Cortex of kidney (tissue), 1 donor: Measurements from ENCODE around the gene TBC1D3B.
"Not testable (repeated sequence)": the region's sequence is repeated elsewhere in the genome, so short reads cannot be mapped to it uniquely, and the experiment has no call there.

Source experiments
- DNase-seq: peaks from one replicate; lab custom pipeline; 2025; lab: John Stamatoyannopoulos, UW

Gene TBC1D3B

GRCh38 chr17:36176536-36176935 is at the start of gene TBC1D3B:
Gene TBC1D3B, minus strand, starts transcription at chr17:36176636. Its CDS starts 1,586 bp downstream, at chr17:36175050.
- DNase-seq: not testable (repeated sequence)

GRCh38 chr17:36222967-36223366 is 46.5 kb upstream of the TBC1D3B start:
- not testable (repeated sequence) for DNase-seq

- DNase-seq: not testable (repeated sequence)
These were observed 45.2 kb upstream of the TBC1D3B start for GRCh38 chr17:36221581-36222100.

GRCh38 chr17:36220737-36221580 is 44.5 kb upstream of the TBC1D3B start:
- DNase-seq: not testable (repeated sequence)

GRCh38 chr17:36219556-36219955 is 43.1 kb upstream of the TBC1D3B start:
- DNase-seq: not testable (repeated sequence)

GRCh38 chr17:36215406-36216308 is 39.2 kb upstream of the TBC1D3B start:
- not testable (repeated sequence) for DNase-seq

- DNase-seq: no peak
These were observed 38.5 kb upstream of the TBC1D3B start for GRCh38 chr17:36214918-36215317.

- no peak for DNase-seq
These were observed 37.3 kb upstream of the TBC1D3B start for GRCh38 chr17:36213695-36214094.

- no peak for DNase-seq
These were observed 36.5 kb upstream of the TBC1D3B start for GRCh38 chr17:36212966-36213365.

- DNase-seq: no peak
These were observed 35.8 kb upstream of the TBC1D3B start for GRCh38 chr17:36212272-36212605.

GRCh38 chr17:36211484-36212271 is 35.2 kb upstream of the TBC1D3B start:
- not testable (repeated sequence) for DNase-seq

GRCh38 chr17:36210439-36211211 is 34.2 kb upstream of the TBC1D3B start, which contains the start of gene CCL4L2:
Gene CCL4L2, plus strand, starts transcription at chr17:36211063.
- not testable (repeated sequence) for DNase-seq

- DNase-seq: no peak
These were observed 33.1 kb upstream of the TBC1D3B start for GRCh38 chr17:36209575-36209974.

- DNase-seq: not testable (repeated sequence)
These were observed 30.9 kb upstream of the TBC1D3B start for GRCh38 chr17:36207383-36207782.

GRCh38 chr17:36206486-36206821 is 30.0 kb upstream of the TBC1D3B start:
- DNase-seq: not testable (repeated sequence)

GRCh38 chr17:36205637-36206485 is 29.4 kb upstream of the TBC1D3B start:
- DNase-seq: no peak

GRCh38 chr17:36204724-36205500 is 28.5 kb upstream of the TBC1D3B start:
- no peak for DNase-seq

GRCh38 chr17:36203335-36203734 is 26.9 kb upstream of the TBC1D3B start:
- no peak for DNase-seq

GRCh38 chr17:36201506-36201905 is 25.1 kb upstream of the TBC1D3B start:
- not testable (repeated sequence) for DNase-seq
